MV-4-11 (cell line): ENCODE data around the gene ABCC6.
"Not testable (repeated sequence)": the region's sequence is repeated elsewhere in the genome, so short reads cannot be mapped to it uniquely, and the experiment has no call there.

Source experiments
- DNase-seq: peaks from one replicate; lab custom pipeline; 2025; lab: John Stamatoyannopoulos, UW

ABCC6 gene

GRCh38 chr16:16112450-16113053, 110.7 kb downstream of the ABCC6 start:
- no peak for DNase-seq

DNA sequence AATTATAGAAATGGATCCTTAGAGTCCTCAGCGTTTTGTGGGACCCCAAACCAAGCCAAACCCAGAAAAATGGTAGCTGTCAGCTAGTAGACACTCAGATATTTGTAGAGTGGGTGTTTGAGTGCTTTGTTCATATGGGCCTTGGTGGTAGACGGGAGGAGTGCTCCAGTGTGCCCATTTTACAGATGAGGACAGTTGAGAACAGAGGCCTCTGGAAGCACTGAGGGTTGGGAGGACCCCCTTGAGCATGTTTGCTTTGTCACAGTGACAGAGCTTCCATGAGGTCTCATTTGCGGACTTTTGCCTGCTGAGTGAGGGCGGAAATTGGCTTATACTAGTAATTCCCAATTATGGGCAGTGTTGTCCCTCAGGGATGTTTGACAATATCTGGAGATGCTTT, 111.7 kb downstream of the ABCC6 start:
- DNase-seq = no peak

GRCh38 chr16:16110111-16110490, 113.2 kb downstream of the ABCC6 start:
- no peak for DNase-seq

DNA sequence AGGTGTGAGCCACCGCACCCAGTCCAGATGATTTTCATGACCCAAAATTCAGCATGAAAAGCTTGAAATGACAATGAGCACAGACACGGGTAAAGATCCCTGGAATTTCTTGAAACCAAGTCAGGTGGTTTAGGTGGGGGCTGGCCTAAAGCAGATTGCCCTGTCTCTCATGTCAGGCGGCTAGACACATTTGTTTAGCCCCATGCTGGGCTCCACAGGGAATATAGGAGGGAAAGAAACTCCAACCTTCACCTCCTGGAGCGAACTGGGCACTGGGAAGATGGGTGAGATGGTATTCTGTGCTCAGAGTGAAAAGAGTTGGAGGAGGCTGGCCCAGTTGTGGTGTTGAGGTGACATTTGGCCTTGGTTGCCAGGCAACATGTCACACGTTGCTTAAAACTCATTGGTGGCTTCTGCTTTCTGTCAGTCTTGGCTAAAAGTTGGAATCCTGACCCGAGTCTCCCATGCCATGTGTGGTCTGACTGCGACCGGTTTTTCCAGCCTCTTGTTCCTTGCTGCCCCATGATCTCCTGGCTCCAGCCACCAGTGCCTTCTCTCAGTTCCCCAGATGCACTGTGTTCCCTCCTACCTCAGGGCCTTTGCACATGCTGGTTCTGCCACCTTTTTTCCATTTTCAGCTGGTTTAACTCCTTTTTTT, 113.7 kb downstream of the ABCC6 start:
- DNase-seq = no peak

DNA sequence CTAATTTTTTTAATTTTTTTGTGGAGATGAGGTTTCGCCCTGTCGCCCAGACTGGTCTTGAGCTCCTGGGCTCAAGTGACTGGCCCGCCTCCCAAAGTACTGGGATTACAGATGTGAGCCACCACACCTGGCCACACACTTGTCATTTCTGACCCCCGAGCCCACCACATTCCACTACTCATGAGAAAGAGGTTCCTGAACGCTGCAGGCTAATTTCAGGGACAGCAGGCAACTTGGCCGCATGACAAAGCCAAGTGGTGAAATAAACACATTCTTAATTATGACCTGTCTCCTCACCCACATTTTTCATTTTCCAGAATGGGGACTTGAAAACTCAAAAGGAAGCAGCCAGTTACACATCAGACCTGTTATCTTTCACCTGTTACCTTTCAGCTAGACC, 114.5 kb downstream of the ABCC6 start:
- DNase-seq = no peak

DNA sequence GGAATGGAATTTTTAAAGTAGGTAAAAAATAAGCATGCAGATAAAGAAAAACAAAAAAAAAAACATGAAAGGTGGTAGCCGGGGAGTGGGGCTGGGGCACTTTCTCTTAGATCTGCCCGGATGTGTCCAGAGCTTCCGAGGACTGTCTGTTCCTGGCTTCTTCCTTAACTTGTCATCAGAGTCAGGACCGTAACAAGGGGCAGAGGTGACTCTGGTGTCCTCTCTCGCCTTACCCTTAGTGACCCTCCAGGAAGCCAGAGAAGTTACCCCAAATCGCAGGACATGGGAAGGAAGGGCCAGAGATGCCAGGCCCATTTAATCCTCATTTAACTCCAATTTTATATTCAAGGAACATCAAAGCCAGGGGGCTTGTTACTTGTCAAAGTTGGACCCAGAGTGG, 115.5 kb downstream of the ABCC6 start:
- DNase-seq = no peak

- DNase-seq = no peak
These were observed 116.8 kb downstream of the ABCC6 start for GRCh38 chr16:16106466-16106865.

- no peak for DNase-seq
These were observed 117.6 kb downstream of the ABCC6 start for GRCh38 chr16:16105646-16106045.

DNA sequence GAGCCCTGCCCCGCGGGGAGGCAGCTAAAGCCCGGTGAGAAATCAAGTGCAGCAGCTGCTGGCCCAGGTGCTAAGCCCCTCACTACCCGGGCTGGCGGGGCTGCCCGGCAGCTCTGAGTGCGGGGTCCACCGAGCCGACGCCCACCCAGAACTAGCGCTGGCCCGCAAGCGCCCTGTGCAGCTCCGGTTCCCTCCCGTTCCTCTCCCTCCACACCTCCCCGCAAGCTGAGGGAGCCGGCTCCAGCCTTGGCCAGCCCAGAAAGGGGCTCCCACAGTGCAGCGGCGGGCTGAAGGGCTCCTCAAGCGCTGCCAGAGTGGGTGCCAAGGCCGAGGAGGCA, 118.5 kb downstream of the ABCC6 start:
- DNase-seq = not testable (repeated sequence)

DNA sequence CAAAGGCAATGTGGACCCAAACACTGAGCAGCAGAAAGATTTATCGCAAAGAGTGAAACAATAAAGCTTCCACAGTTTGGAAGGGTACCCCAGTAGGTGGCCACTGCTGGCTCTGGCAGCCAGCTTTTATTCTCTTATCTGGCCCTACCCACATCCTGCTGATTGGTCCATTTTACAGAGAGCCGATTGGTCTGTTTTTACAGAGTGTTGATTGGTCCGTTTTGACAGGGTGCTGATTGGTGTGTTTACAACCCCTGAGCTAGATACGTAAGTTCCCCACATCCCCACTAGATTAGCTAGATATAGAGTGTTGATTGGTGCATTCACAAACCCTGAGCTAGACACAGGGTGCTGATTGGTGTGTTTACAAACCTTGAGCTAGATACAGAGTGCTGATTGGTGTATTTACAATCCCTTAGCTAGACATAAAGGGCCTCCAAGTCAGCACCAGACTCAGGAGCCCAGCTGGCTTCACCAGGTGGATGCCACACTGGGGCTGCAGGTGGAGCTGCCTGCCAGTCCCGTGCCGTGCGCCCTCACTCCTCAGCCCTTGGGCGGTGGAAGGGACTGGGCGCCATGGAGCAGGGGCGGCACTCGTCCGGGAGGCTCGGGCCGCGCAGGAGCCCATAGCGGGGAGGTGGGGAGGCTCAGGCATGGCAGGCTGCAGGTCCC, 119.0 kb downstream of the ABCC6 start:
- DNase-seq = not testable (repeated sequence)

GRCh38 chr16:16102738-16103137, 120.6 kb downstream of the ABCC6 start:
- DNase-seq = no peak

- DNase-seq = no peak
These were observed 121.7 kb downstream of the ABCC6 start for GRCh38 chr16:16101585-16101984.

DNA sequence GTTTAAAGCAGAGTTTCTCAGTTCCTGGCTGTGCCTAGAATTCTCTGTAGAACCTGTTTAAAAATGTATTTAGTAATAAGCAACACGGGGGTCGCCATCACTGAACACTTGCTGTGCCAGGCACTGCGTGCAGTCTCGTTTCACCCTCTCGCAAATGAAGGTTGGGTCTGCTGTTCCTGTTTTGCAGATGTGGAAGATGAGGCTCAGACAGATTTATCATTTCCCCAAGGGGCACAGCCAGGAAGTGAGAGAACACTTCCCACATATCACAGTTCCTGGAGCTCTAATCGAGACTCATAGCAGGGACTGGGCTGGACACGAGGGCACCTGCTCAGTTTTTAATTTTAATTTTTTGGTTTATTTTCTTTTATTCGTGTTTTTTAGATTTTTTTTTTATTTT, 122.7 kb downstream of the ABCC6 start:
- peak; percentile 17 for DNase-seq

DNA sequence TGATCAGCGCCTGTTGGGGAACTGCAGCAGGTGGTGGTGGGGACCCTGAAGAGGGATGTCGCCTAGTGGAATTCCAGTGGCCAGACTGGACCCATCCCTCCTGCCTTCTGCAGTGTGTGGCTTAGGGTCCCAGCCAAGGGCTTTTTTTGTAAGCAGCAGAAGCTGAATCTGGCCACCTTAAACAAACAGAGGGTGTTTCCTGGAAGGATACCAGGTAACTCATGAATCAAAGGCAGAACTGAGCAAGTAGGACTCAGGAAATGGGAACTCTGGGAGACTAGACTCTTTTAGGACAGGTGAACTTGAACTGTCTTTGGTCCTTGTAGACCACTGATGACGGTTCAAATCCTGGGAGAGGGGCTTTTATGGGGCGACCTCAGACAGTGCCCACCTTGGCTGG, 124.0 kb downstream of the ABCC6 start:
- DNase-seq = no peak
